H1 (cell line): ENCODE measurements around the gene DNAJC17. TPM values are rescaled to one million over a fixed set of nuclear protein-coding genes. Genes with fewer than 3 reads are reported as not detected.

Experiments
- ASH2L ChIP-seq: fragments of 200-600, 300-600 bp; sonication (generic); IDR thresholded peaks from one replicate; pipeline ENCODE4 v1.7.1; 2017; ENCODE audit warnings: low read length
- BACH1 ChIP-seq: IDR thresholded peaks from 2 replicates; pipeline ENCODE4 v1.6.1; 2012; ENCODE audit warnings: low read length, improper control_type of control experiment
- CBX5 ChIP-seq: fragments of 300-800, 300-1000 bp; sonication (generic); IDR thresholded peaks from 2 replicates; pipeline ENCODE4 v1.7.1; 2016; ENCODE audit warnings: antibody characterized with exemption, low read length, low read depth
- CREB1 ChIP-seq: IDR thresholded peaks from 2 replicates; pipeline ENCODE4 v1.6.1; 2012; ENCODE audit warnings: inconsistent platforms
- EP300 ChIP-seq, 2 experiments: IDR thresholded peaks; 1 replicate in 1 of 2; 2 replicates in 1 of 2; pipeline ENCODE4 v1.6.1; 2011 to 2012; ENCODE audit warnings: low read depth in 2 of 2, low read length in 2 of 2, mild to moderate bottlenecking in 2 of 2, borderline replicate concordance in 1 of 2, inconsistent platforms in 1 of 2, moderate library complexity in 1 of 2
- JUN ChIP-seq: IDR thresholded peaks from 2 replicates; pipeline ENCODE4 v1.6.1; 2011; ENCODE audit warnings: low read depth, mild to moderate bottlenecking, improper control_type of control experiment, low read length
- JUND ChIP-seq: IDR thresholded peaks from 2 replicates; pipeline ENCODE4 v1.6.1; 2011; ENCODE audit warnings: mild to moderate bottlenecking, improper control_type of control experiment, low read length
- KDM4A ChIP-seq: IDR thresholded peaks from one replicate; pipeline ENCODE4 v1.7.1; 2012; ENCODE audit warnings: low read depth, mild to moderate bottlenecking, moderate library complexity, low read length, inconsistent platforms; ENCODE audit not compliant: severe bottlenecking
- KDM5A ChIP-seq: fragments of 200-600 bp; IDR thresholded peaks from 2 replicates; pipeline ENCODE4 v1.7.1; 2012; ENCODE audit warnings: mild to moderate bottlenecking, low read length, inconsistent platforms, mixed read lengths
- NRF1 ChIP-seq: IDR thresholded peaks from 2 replicates; pipeline ENCODE4 v1.6.1; 2011; ENCODE audit warnings: mild to moderate bottlenecking, low read depth, low read length, improper control_type of control experiment
- POLR2A ChIP-seq, 2 experiments: IDR thresholded peaks; 1 replicate in 1 of 2; 2 replicates in 1 of 2; pipeline ENCODE4 v1.6.1; 2011; ENCODE audit warnings: low read depth in 2 of 2, low read length in 2 of 2, mild to moderate bottlenecking in 2 of 2; ENCODE audit errors: control extremely low read depth in 1 of 2
- RAD21 ChIP-seq, 2 experiments: IDR thresholded peaks in 1 of 2; conservative IDR thresholded peaks in 1 of 2; 2 replicates each; pipeline ENCODE4 v1.6.1; 2011; ENCODE audit warnings: low read depth in 2 of 2, low read length in 2 of 2, improper control_type of control experiment in 1 of 2, inconsistent platforms in 1 of 2, mild to moderate bottlenecking in 1 of 2, moderate library complexity in 1 of 2
- SIN3A ChIP-seq, 2 experiments: IDR thresholded peaks in 1 of 2; conservative IDR thresholded peaks in 1 of 2; 2 replicates each; pipeline ENCODE4 v1.6.1; 2011 to 2012; ENCODE audit warnings: low read length in 2 of 2, improper control_type of control experiment in 1 of 2, low read depth in 1 of 2, mild to moderate bottlenecking in 1 of 2
- SP2 ChIP-seq: IDR thresholded peaks from 2 replicates; pipeline ENCODE4 v1.6.1; 2012; ENCODE audit warnings: mild to moderate bottlenecking, low read length, inconsistent platforms
- SUZ12 ChIP-seq: fragments of 200-600 bp; sonication (generic); IDR thresholded peaks from 2 replicates; pipeline ENCODE4 v1.6.1; 2012; ENCODE audit warnings: mild to moderate bottlenecking, inconsistent platforms, low read length, moderate library complexity, mixed read lengths
- TCF12 ChIP-seq: IDR thresholded peaks from 2 replicates; pipeline ENCODE4 v1.6.1; 2011; ENCODE audit warnings: low read depth, mild to moderate bottlenecking, low read length
- TEAD4 ChIP-seq: IDR thresholded peaks from 2 replicates; pipeline ENCODE4 v1.6.1; 2012; ENCODE audit warnings: low read depth, low read length, inconsistent platforms, mixed read lengths
- polyA plus RNA-seq, 7 experiments: library from polyadenylated mRNA; depleted of rRNA in 3 of 7; stranded (reverse) in 5 of 7; unstranded in 2 of 7; fragments of >200 nt in 5 of 7; fragments of 200-250 nt in 2 of 7; gene quantifications; 1 replicate in 5 of 7; 2 replicates in 1 of 7; 4 replicates in 1 of 7; pipeline versions ENCODE4 v1.2.1 to v1.2.3, GENCODE V29; 2011 to 2013; ENCODE audit warnings: missing spikeins in 2 of 7, mixed read lengths in 2 of 7
- total RNA-seq: library from RNA; stranded (reverse); fragmentation: NEBNext Ultra II Directional; extraction: Animal tissue kit (Norgen Biotek cat#: 25700); gene quantifications from 2 replicates; pipeline ENCODE4 v1.2.1, GENCODE V29; 2021
- TF ChIP-seq, protein P1 (sequence below): IDR thresholded peaks from 2 replicates; pipeline ENCODE4 v1.6.1; 2012; ENCODE audit warnings: inconsistent platforms
- TF ChIP-seq, protein P2 (sequence below): IDR thresholded peaks from 2 replicates; pipeline ENCODE4 v1.6.1; 2012; ENCODE audit warnings: inconsistent platforms

DNAJC17 gene
- total and polyA plus RNA-seq, 2 of the 8 experiments (the other 6 are each of a cell fraction or from before 2014, with no cell fraction given): 39.5 to 45.4 TPM

DNA sequence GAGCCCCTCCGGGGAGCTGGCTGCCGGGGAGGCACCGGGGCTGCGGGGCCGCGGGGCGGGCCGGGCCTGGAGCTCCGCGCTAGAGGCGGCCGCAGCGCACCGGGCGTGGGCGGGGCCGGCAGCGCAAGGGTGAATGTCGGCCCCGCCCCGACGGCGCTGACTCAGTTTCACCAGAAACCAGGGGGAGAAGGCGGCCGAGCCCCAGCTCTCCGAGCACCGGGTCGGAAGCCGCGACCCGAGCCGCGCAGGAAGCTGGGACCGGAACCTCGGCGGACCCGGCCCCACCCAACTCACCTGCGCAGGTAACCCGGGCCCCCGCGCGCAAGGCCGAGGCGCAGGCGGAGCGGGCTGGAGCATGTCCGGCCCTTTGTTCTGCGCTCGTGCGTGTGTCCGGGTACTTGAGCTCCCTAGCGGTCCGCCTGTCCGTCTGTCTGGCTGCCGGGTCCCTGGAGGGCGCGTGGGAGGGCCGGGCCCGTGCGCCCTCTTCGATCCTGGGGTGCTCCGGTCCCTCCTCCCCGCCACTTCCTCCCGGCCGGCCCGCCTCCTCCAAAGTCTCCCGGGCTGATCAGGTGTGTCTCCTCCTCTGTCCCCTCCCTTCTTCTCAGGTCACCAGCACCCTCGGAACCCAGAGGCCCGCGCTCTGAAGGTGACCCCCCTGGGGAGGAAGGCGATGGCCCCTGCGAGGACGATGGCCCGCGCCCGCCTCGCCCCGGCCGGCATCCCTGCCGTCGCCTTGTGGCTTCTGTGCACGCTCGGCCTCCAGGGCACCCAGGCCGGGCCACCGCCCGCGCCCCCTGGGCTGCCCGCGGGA lies 36.8 kb upstream of the DNAJC17 start, which contains the start of gene SPINT1 (continued):
- TF ChIP-seq TEAD4: no peak
- TF ChIP-seq, protein P1, sequence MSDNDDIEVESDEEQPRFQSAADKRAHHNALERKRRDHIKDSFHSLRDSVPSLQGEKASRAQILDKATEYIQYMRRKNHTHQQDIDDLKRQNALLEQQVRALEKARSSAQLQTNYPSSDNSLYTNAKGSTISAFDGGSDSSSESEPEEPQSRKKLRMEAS: peak; percentile 53
- no peak for TF ChIP-seq BACH1
- no peak for TF ChIP-seq TCF12
- no peak for TF ChIP-seq CBX5
- no peak for TF ChIP-seq JUND
- no peak for TF ChIP-seq SP2
- TF ChIP-seq CREB1: no peak
- no peak for TF ChIP-seq RAD21 (IDR thresholded peaks at IDR 0.05 in 1 of 2, conservative IDR thresholded peaks at IDR 0.05 in 1 of 2; ENCODE audit: low read depth in 2 of 2, low read length in 2 of 2)
- TF ChIP-seq EP300 (IDR thresholded peaks at IDR 0.05; ENCODE audit: borderline replicate concordance in 1 of 2, low read depth in 2 of 2, low read length in 2 of 2): no peak
- no peak for TF ChIP-seq SUZ12
- TF ChIP-seq JUN: no peak
- TF ChIP-seq KDM4A: peak; percentile 78
- peak; percentile 5; the same call in 1 of the 2 replicates for TF ChIP-seq NRF1
- no peak for TF ChIP-seq KDM5A
- TF ChIP-seq ASH2L: no peak
- TF ChIP-seq SIN3A (conservative IDR thresholded peaks at IDR 0.05 in 1 of 2, IDR thresholded peaks at IDR 0.05 in 1 of 2; ENCODE audit: low read depth in 1 of 2, low read length in 2 of 2): peak; percentile 10 to 31; a peak in 1 of 4 replicates
- TF ChIP-seq, protein P2, sequence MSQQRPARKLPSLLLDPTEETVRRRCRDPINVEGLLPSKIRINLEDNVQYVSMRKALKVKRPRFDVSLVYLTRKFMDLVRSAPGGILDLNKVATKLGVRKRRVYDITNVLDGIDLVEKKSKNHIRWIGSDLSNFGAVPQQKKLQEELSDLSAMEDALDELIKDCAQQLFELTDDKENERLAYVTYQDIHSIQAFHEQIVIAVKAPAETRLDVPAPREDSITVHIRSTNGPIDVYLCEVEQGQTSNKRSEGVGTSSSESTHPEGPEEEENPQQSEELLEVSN: peak; percentile 38
- TF ChIP-seq POLR2A (IDR thresholded peaks at IDR 0.05; ENCODE audit: control extremely low read depth in 1 of 2, low read depth in 2 of 2, low read length in 2 of 2): peak; percentile 36 to 81
